Neural progenitor cell (in vitro differentiated cells): Measurements from ENCODE around the gene TP73. TPM values are rescaled to one million over a fixed set of nuclear protein-coding genes. Genes with fewer than 3 reads are reported as not detected.

Experiments
- DNase-seq: peaks from one replicate; pipeline ENCODE4 v3.0.0-alpha.2; 2016; ENCODE audit warnings: low spot score
- H2AFZ ChIP-seq: fragments of 200-600 bp; sonication (generic); replicated peaks from 2 replicates; pipeline ENCODE4 v1.6.1; 2016; ENCODE audit warnings: antibody characterized with exemption
- H3F3A ChIP-seq: fragments of 200-600 bp; sonication (generic); 2 replicates; pipeline ENCODE4 v1.6.1; 2016; ENCODE audit warnings: antibody characterized with exemption, low read depth
- H3K27ac ChIP-seq: fragments of 200-600 bp; sonication (generic); 2 replicates; pipeline ENCODE4 v1.5.1; 2016; ENCODE audit warnings: mild to moderate bottlenecking
- H3K27me3 ChIP-seq: fragments of 200-600 bp; sonication (generic); 2 replicates; pipeline ENCODE4 v1.6.1; 2016; ENCODE audit warnings: mild to moderate bottlenecking, moderate library complexity
- H3K36me3 ChIP-seq: fragments of 200-600 bp; sonication (generic); 2 replicates; pipeline ENCODE4 v1.5.1; 2016
- H3K4me1 ChIP-seq: fragments of 200-600 bp; sonication (generic); 2 replicates; pipeline ENCODE4 v1.6.1; 2016; ENCODE audit warnings: mixed run types
- H3K4me2 ChIP-seq: fragments of 200-600 bp; sonication (generic); 2 replicates; pipeline ENCODE4 v1.6.1; 2016
- H3K4me3 ChIP-seq: fragments of 200-600 bp; sonication (generic); 2 replicates; pipeline ENCODE4 v1.5.1; 2016
- H3K79me2 ChIP-seq: fragments of 200-600 bp; sonication (generic); 2 replicates; pipeline ENCODE4 v1.6.1; 2016; ENCODE audit warnings: low read depth
- H3K9ac ChIP-seq: fragments of 200-600 bp; sonication (generic); 2 replicates; pipeline ENCODE4 v1.6.1; 2016
- H3K9me3 ChIP-seq: fragments of 200-600 bp; sonication (generic); 2 replicates; pipeline ENCODE4 v1.5.1; 2016; ENCODE audit warnings: low read depth
- H4K20me1 ChIP-seq: fragments of 200-600 bp; sonication (generic); 2 replicates; pipeline ENCODE4 v1.6.1; 2016; ENCODE audit warnings: low read depth
- H3K27ac Mint-ChIP-seq: 3 replicates; pipeline ENCODE4 v1.8.0; 2021; ENCODE audit warnings: mixed read lengths
- H3K27me3 Mint-ChIP-seq: 2 replicates; pipeline ENCODE4 v1.8.0; 2022; ENCODE audit warnings: low read depth, mild to moderate bottlenecking, inconsistent platforms, moderate library complexity, mixed read lengths; ENCODE audit not compliant: insufficient read depth
- H3K36me3 Mint-ChIP-seq: 3 replicates; pipeline ENCODE4 v1.8.0; 2021; ENCODE audit warnings: mixed read lengths
- H3K4me1 Mint-ChIP-seq: 3 replicates; pipeline ENCODE4 v1.8.0; 2021; ENCODE audit warnings: mixed read lengths
- H3K4me3 Mint-ChIP-seq: 3 replicates; pipeline ENCODE4 v1.8.0; 2021; ENCODE audit warnings: mild to moderate bottlenecking, moderate library complexity, mixed read lengths
- H3K9me3 Mint-ChIP-seq: 3 replicates; pipeline ENCODE4 v1.8.0; 2020; ENCODE audit warnings: mixed read lengths
- CTCF ChIP-seq: fragments of 200-600 bp; sonication (generic); IDR thresholded peaks from 2 replicates; pipeline ENCODE4 v1.5.1; 2017; ENCODE audit warnings: antibody characterized with exemption, mild to moderate bottlenecking
- EZH2 ChIP-seq: fragments of 200-600 bp; sonication (generic); IDR thresholded peaks from 2 replicates; pipeline ENCODE4 v1.6.1; 2017; ENCODE audit warnings: antibody characterized with exemption, mild to moderate bottlenecking, moderate library complexity
- EZH2phosphoT487 ChIP-seq: fragments of 200-600 bp; sonication (generic); IDR thresholded peaks from 2 replicates; pipeline ENCODE4 v1.6.1; 2017; ENCODE audit warnings: antibody characterized with exemption
- total RNA-seq: library from RNA; depleted of rRNA; stranded (reverse); fragments of >200 nt; gene quantifications from 2 replicates; pipeline ENCODE4 v1.2.3, GENCODE V29; 2015; ENCODE audit warnings: low replicate concordance

TP73 gene
- total RNA-seq, 1 donor from 2014 or later: not detected

GRCh38 chr1:3642919-3643675 is 9.2 kb upstream of the TP73 start:
- no peak for DNase-seq
- Histone ChIP-seq H3K27me3 (no peaks in the 10 kb centered on the region), H3K36me3 (no peaks in the 10 kb centered on the region), H3K27ac (no peak overlapping the region), H3K4me1 (no peaks in the 10 kb centered on the region), H3K4me2 (no peak overlapping the region), H4K20me1 (peaks cover 7% of the 10 kb centered on the region), H3F3A (no peaks in the 10 kb centered on the region), H3K79me2 (no peaks in the 10 kb centered on the region), H2AFZ (no peak overlapping the region), H3K9me3 (no peaks in the 10 kb centered on the region), H3K4me3 (no peak overlapping the region), H3K9ac (no peak overlapping the region)
- H3K9me3 Mint-ChIP-seq: no peaks in the 10 kb centered on the region
- no peak overlapping the region for H3K27ac Mint-ChIP-seq
- H3K4me3 Mint-ChIP-seq: no peak overlapping the region
- H3K4me1 Mint-ChIP-seq: no peaks in the 10 kb centered on the region
- peaks cover 13% of the 10 kb centered on the region for H3K36me3 Mint-ChIP-seq
- peaks cover 2% of the 10 kb centered on the region for H3K27me3 Mint-ChIP-seq
- TF ChIP-seq EZH2: no peak
- TF ChIP-seq EZH2phosphoT487: no peak
- no peak for TF ChIP-seq CTCF

- Mint-ChIP-seq H3K4me3 (no peak overlapping the region), H3K27ac (no peak overlapping the region)
- TF ChIP-seq EZH2phosphoT487 (no peak), CTCF (no peak)
These were observed 8.0 kb upstream of the TP73 start for GRCh38 chr1:3644273-3644672.

GRCh38 chr1:3645247-3645646 is 7.1 kb upstream of the TP73 start:
- no peaks in the 10 kb centered on the region for H3K9me3 Mint-ChIP-seq
- H3K4me2 ChIP-seq: no peak overlapping the region
- H2AFZ ChIP-seq: no peak overlapping the region
- H3K36me3 Mint-ChIP-seq: peaks cover 13% of the 10 kb centered on the region
- peaks cover 11% of the 10 kb centered on the region for H3K79me2 ChIP-seq
- peaks cover 6% of the 10 kb centered on the region for H3F3A ChIP-seq
- H3K4me1 Mint-ChIP-seq: peaks cover 11% of the 10 kb centered on the region
- peaks cover 18% of the 10 kb centered on the region for H4K20me1 ChIP-seq
- no peak overlapping the region for H3K27ac Mint-ChIP-seq
- H3K27ac ChIP-seq: no peak overlapping the region
- no peaks in the 10 kb centered on the region for H3K9me3 ChIP-seq
- H3K4me3 Mint-ChIP-seq: no peak overlapping the region
- no peak for TF ChIP-seq CTCF
- TF ChIP-seq EZH2phosphoT487: no peak
- no peak for TF ChIP-seq EZH2
- peaks cover 4% of the 10 kb centered on the region for H3K4me1 ChIP-seq
- H3K27me3 Mint-ChIP-seq: peaks cover 5% of the 10 kb centered on the region
- DNase-seq: no peak
- H3K9ac ChIP-seq: no peak overlapping the region
- peaks cover 5% of the 10 kb centered on the region for H3K27me3 ChIP-seq
- H3K4me3 ChIP-seq: no peak overlapping the region
- no peaks in the 10 kb centered on the region for H3K36me3 ChIP-seq

More at GRCh38 chr1:3644273-3644672, 8.0 kb upstream of the TP73 start:
- peaks cover 16% of the 10 kb centered on the region for H4K20me1 ChIP-seq
- H3K9ac ChIP-seq: no peak overlapping the region
- H3K4me3 ChIP-seq: no peak overlapping the region
- H3K36me3 Mint-ChIP-seq: peaks cover 13% of the 10 kb centered on the region
- H3F3A ChIP-seq: peaks cover 6% of the 10 kb centered on the region
- H3K27ac ChIP-seq: no peak overlapping the region
- H3K4me2 ChIP-seq: no peak overlapping the region
- H3K4me1 ChIP-seq: peaks cover 3% of the 10 kb centered on the region
- H3K9me3 ChIP-seq: no peaks in the 10 kb centered on the region
- H3K79me2 ChIP-seq: peaks cover 8% of the 10 kb centered on the region
- no peak overlapping the region for H2AFZ ChIP-seq
- H3K4me1 Mint-ChIP-seq: peaks cover 9% of the 10 kb centered on the region
- DNase-seq: no peak
- no peaks in the 10 kb centered on the region for H3K27me3 ChIP-seq
- H3K27me3 Mint-ChIP-seq: peaks cover 2% of the 10 kb centered on the region
- H3K36me3 ChIP-seq: no peaks in the 10 kb centered on the region
- no peaks in the 10 kb centered on the region for H3K9me3 Mint-ChIP-seq
